Adrenal gland (tissue), 12 donors: ENCODE results near the gene SAMD4A. TPM values are rescaled to one million over a fixed set of nuclear protein-coding genes. Genes with fewer than 3 reads are reported as not detected.

ENCODE experiments used
- DNase-seq, 7 donors: peaks; one replicate each; pipeline ENCODE4 v3.0.0-alpha.2; 2019 to 2020
- H3K27ac ChIP-seq, 5 donors: fragments of 200-600 bp; sonication (generic) in 4 of 5; 1 replicate in 3 of 5; 2 replicates in 2 of 5; pipeline versions ENCODE4 v1.5.1 to v1.8.0; 2016 to 2020; ENCODE audit warnings: mild to moderate bottlenecking in 1 of 5
- H3K27me3 ChIP-seq: fragments of 200-600 bp; 2 replicates; pipeline ENCODE4 v1.8.0; 2021
- H3K36me3 ChIP-seq, 2 donors: fragments of 200-600 bp; replicated peaks in 1 of 2; 1 replicate in 1 of 2; 2 replicates in 1 of 2; pipeline versions ENCODE4 v1.5.1 to v1.8.0; 2018 to 2022
- H3K4me1 ChIP-seq, 2 donors: fragments of 200-600 bp; replicated peaks in 1 of 2; 1 replicate in 1 of 2; 2 replicates in 1 of 2; pipeline versions ENCODE4 v1.5.1 to v1.8.0; 2018 to 2021
- H3K4me3 ChIP-seq, 4 donors: fragments of 200-600 bp; sonication (generic) in 3 of 4; one replicate each; pipeline ENCODE4 v1.5.1; 2016 to 2018
- H3K9me3 ChIP-seq, 3 donors: fragments of 200-600 bp; sonication (generic) in 1 of 3; replicated peaks in 1 of 3; 1 replicate in 2 of 3; 2 replicates in 1 of 3; pipeline versions ENCODE4 v1.5.1 to v1.8.0; 2016 to 2021
- POLR2A ChIP-seq, 2 donors: fragments of 450-650 bp; IDR thresholded peaks; one replicate each; pipeline ENCODE4 v1.6.1; 2017; ENCODE audit warnings: antibody characterized with exemption in 2 of 2, mild to moderate bottlenecking in 2 of 2, moderate library complexity in 1 of 2
- WGBS, 4 donors: extraction: QIAGEN DNeasy Blood & Tissue Kit in 2 of 4; methylation state at CpG; one replicate each; pipeline versions ENCODE4 v1.1.5 to v1.1.7; 2013 to 2017; 5-methylcytosine and 5-hydroxymethylcytosine counted together
- intact Hi-C, 2 donors: fragments of 100-400 bp; cut with DNase I; formaldehyde crosslinking; loops; one replicate each; pipeline versions ENCODE4 v1.14.1 to v1.15.0; 2022 to 2023
- polyA plus RNA-seq, 3 donors: library from polyadenylated mRNA; stranded (reverse); fragments of 200-250 nt in 2 of 3; fragments of 350-450 nt in 1 of 3; fragmentation: Illumina TruSeq in 1 of 3; extraction: RNeasy Lipid Tissue Mini Kit (QIAGEN cat#74804) in 1 of 3; gene quantifications; one replicate each; pipeline ENCODE4 v1.2.3, GENCODE V29; 2013 to 2014
- total RNA-seq, 9 donors: library from RNA; depleted of rRNA in 4 of 9; stranded (reverse); fragments of >200 nt in 4 of 9; fragments of 120-200 nt in 1 of 9; fragmentation: NEBNext Ultra II Directional in 1 of 9; extraction: Animal tissue kit (Norgen Biotek cat#: 25700) in 1 of 9; gene quantifications; one replicate each; pipeline versions ENCODE4 v1.1.0 to v1.2.4, GENCODE V29; 2013 to 2023
- TF ChIP-seq, protein P1 (sequence below), 6 experiments: fragments of 450-650 bp in 4 of 6; fragments of 200-600 bp in 2 of 6; sonication (generic) in 1 of 6; IDR thresholded peaks; 1 replicate in 5 of 6; 2 replicates in 1 of 6; pipeline versions ENCODE4 v1.5.1 to v1.8.0; 2016 to 2021; ENCODE audit warnings: antibody characterized with exemption in 6 of 6, mild to moderate bottlenecking in 2 of 6, moderate library complexity in 1 of 6
- donor health status: healthy with polysubstance abuse.
- donor health status: Bipolar disorder and iron deficiency.
- donor health status: DM: yes; HTN: yes; CAD: no.
- donor health status: DM: no; HTN: no; CAD: no.
- donor health status: DM: no; HTN: no; CAD: no.
- donor health status: DM: yes; HTN: yes; CAD: no.

Gene SAMD4A
- total and polyA plus RNA-seq, 12 donors = 2.2 to 13.2 (median 8.3) TPM

DNA sequence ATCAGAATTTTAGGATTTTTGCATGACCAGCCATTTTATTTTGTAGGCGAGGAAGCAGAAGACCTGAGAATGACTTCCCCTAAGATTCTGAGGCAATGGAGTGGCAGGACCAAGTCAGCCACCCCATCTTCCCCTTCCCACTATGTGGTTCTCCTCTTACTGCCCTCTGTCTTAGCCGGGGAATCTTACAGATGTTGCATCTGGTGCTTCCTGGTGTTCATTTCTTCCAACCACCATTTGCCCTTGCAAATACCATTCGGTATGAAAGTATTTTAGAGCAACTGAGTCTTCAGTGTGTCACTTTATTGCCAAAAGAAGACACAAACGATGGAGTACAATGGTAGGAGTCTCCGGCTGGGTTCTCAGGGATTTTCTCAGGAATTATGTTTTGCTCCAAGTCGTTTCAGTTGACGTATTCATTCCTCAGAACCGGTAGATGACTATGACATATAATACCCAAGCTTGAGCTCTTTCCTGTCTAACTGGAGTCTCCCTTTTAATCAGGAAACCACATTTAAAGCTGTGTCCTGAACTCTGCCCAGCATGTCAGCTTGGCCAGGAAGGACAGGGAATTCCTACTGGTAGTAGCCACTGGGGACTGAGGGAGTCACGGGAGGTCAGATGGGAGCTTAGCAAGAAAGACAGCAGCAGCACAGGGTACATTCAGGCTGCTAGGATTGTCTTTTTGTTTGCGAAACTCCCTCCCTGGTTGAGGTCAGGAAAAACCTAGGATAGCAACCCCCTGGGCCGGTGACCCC lies 87.0 kb downstream of the SAMD4A start:
- peaks cover 20 to 53% of the 10 kb centered on the region in 2 donors for H3K4me1 ChIP-seq
- H3K27ac ChIP-seq = peak overlapping the region in 4 of 5 donors; percentile 35 to 91 (median 85)

DNA sequence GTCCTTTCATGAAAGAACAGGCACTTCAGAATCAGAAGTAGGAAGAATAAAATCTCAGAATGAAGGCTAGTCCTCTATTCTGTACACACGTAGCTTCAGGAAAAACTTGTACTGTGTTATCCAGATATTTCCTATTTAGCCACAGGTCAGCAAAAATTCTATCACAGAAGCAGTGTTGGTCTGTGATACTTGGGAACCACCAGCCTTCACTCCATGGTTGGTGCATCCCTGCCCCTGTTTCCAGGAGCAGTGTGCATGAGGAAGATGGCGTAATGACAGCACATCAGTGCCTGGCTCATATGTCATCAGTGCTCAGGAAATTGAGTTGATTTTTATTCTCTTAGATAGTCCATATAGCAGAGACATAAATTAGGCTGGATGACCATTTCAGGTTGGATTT lies 87.7 kb downstream of the SAMD4A start:
- Histone ChIP-seq H3K36me3 (no peaks in the 10 kb centered on the region), H3K4me1 (peaks cover 20 to 49% of the 10 kb centered on the region in 2 donors), H3K27ac (peak overlapping the region in 4 of 5 donors; percentile 6 to 91 (median 85)), H3K27me3 (no peaks in the 10 kb centered on the region), H3K4me3 (no peak overlapping the region), H3K9me3 (no peaks in the 10 kb centered on the region)
- 77 to 83% (median 80%) methylated on average over 2 of the region's 2 CpGs for WGBS, 4 donors
- no peak for DNase-seq
- intact Hi-C loops = no loop called here
- no peak for TF ChIP-seq POLR2A (IDR thresholded peaks at IDR 0.05)
- TF ChIP-seq, protein P1, sequence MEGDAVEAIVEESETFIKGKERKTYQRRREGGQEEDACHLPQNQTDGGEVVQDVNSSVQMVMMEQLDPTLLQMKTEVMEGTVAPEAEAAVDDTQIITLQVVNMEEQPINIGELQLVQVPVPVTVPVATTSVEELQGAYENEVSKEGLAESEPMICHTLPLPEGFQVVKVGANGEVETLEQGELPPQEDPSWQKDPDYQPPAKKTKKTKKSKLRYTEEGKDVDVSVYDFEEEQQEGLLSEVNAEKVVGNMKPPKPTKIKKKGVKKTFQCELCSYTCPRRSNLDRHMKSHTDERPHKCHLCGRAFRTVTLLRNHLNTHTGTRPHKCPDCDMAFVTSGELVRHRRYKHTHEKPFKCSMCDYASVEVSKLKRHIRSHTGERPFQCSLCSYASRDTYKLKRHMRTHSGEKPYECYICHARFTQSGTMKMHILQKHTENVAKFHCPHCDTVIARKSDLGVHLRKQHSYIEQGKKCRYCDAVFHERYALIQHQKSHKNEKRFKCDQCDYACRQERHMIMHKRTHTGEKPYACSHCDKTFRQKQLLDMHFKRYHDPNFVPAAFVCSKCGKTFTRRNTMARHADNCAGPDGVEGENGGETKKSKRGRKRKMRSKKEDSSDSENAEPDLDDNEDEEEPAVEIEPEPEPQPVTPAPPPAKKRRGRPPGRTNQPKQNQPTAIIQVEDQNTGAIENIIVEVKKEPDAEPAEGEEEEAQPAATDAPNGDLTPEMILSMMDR (IDR thresholded peaks at IDR 0.05) = no peak

More for the DNA sequence above, 87.0 kb downstream of the SAMD4A start:
- Histone ChIP-seq H3K27me3 (no peaks in the 10 kb centered on the region), H3K9me3 (no peaks in the 10 kb centered on the region), H3K4me3 (no peak overlapping the region), H3K36me3 (no peaks in the 10 kb centered on the region)
- 62 to 66% (median 64%) methylated on average over 11 of the region's 11 CpGs for WGBS, 4 donors
- peak; percentile 40 to 85 (median 57) for DNase-seq
- intact Hi-C loops = no loop called here
- no peak for TF ChIP-seq POLR2A (IDR thresholded peaks at IDR 0.05)
- TF ChIP-seq, protein P1 (IDR thresholded peaks at IDR 0.05) = peak in 1 of 6 experiments; percentile 18

DNA sequence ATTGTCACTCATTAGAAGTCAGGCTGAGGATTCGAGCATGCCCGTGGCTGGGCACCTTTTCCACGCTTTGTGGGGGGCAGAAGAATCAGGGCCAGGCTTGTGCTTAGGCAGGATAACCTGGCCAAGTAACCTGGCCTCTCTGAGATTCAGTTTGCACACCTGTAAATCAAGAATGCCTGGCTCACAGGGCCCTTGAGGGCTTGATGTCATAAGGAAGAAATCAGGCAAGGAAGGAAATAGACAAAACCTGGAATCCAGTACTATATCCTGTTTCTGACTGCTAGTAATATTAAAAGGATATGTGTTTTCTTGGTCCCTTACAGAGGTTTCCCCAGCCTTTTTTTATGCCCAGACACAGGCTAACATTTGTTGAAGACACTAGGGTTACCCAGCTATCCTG lies 91.9 kb downstream of the SAMD4A start:
- no peak for DNase-seq
- Histone ChIP-seq H3K27ac (no peak overlapping the region), H3K27me3 (no peaks in the 10 kb centered on the region), H3K4me1 (peaks cover 9 to 10% of the 10 kb centered on the region in 2 donors), H3K36me3 (no peaks in the 10 kb centered on the region), H3K9me3 (no peaks in the 10 kb centered on the region), H3K4me3 (no peak overlapping the region)
- 78 to 93% (median 91%) methylated on average over 3 of the region's 3 CpGs for WGBS, 4 donors
- TF ChIP-seq, protein P1 (IDR thresholded peaks at IDR 0.05) = no peak
- TF ChIP-seq POLR2A (IDR thresholded peaks at IDR 0.05) = no peak
- intact Hi-C loops = no loop called here

DNA sequence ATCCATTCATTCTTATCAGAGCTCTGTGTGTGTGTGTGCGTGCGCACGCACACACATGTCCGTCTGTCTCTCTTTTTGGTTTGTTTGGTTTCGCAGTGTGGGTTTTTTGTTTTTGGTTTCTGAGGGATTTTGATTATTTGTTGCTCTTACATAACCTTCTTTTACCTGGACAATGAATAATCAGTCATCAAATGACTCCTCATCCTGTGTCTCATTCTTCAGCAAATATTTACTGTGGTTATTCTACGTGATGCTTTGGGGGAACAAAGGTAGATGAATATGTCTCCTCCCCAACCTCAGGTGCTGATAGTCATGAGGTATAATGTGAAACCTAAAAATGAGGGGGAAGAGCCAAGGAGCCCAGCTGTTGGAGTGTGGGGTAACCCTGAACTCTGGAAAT lies 92.4 kb downstream of the SAMD4A start:
- Histone ChIP-seq H3K9me3 (no peaks in the 10 kb centered on the region), H3K4me1 (peaks cover 4 to 5% of the 10 kb centered on the region in 2 donors), H3K27ac (no peak overlapping the region), H3K27me3 (no peaks in the 10 kb centered on the region), H3K4me3 (no peak overlapping the region), H3K36me3 (no peaks in the 10 kb centered on the region)
- 76 to 82% (median 79%) methylated on average over 6 of the region's 6 CpGs for WGBS, 4 donors
- no peak for TF ChIP-seq POLR2A (IDR thresholded peaks at IDR 0.05)
- TF ChIP-seq, protein P1 (IDR thresholded peaks at IDR 0.05) = no peak
- no peak for DNase-seq
- intact Hi-C loops = no loop called here
